Neural cell (in vitro differentiated cells): ENCODE results near the gene CCDC102A. TPM values are rescaled to one million over a fixed set of nuclear protein-coding genes. Genes with fewer than 3 reads are reported as not detected.

Source experiments
- H2AFZ ChIP-seq: fragments of 200-600, 300-800 bp; sonication (generic), shearing (Covaris generic); 2 replicates; pipeline ENCODE4 v1.6.0; 2014; ENCODE audit warnings: low read depth, mild to moderate bottlenecking, antibody characterized with exemption, low read length, moderate library complexity
- H3F3A ChIP-seq: fragments of 200-600 bp; shearing (Covaris generic); 2 replicates; pipeline ENCODE4 v1.6.1; 2016; ENCODE audit warnings: mild to moderate bottlenecking, moderate library complexity, mixed read lengths, antibody characterized with exemption, low read length; ENCODE audit not compliant: insufficient read depth, poor library complexity, severe bottlenecking
- H3K27ac ChIP-seq: fragments of 200-600, 300-800 bp; sonication (generic), shearing (Covaris generic); 2 replicates; pipeline ENCODE4 v1.5.1; 2014; ENCODE audit warnings: mild to moderate bottlenecking, low read length, moderate library complexity
- H3K27me3 ChIP-seq: fragments of 300-800, 200-600 bp; sonication (generic), shearing (Covaris generic); 2 replicates; pipeline ENCODE4 v1.6.0; 2014; ENCODE audit warnings: mild to moderate bottlenecking, low read depth, low read length, moderate library complexity; ENCODE audit not compliant: insufficient read depth
- H3K36me3 ChIP-seq: fragments of 300-800, 200-600 bp; sonication (generic), shearing (Covaris generic); 2 replicates; pipeline ENCODE4 v1.5.1; 2014; ENCODE audit warnings: mild to moderate bottlenecking, antibody characterized with exemption, low read length, moderate library complexity; ENCODE audit not compliant: insufficient read depth
- H3K4me2 ChIP-seq: fragments of 300-800, 200-600 bp; sonication (generic), shearing (Covaris generic); 2 replicates; pipeline ENCODE4 v1.6.0; 2014; ENCODE audit warnings: mild to moderate bottlenecking, low read length
- H3K4me3 ChIP-seq: fragments of 300-800, 200-600 bp; sonication (generic), shearing (Covaris generic); 2 replicates; pipeline ENCODE4 v1.5.1; 2014; ENCODE audit warnings: mild to moderate bottlenecking, low read length, moderate library complexity
- H3K79me2 ChIP-seq: fragments of 200-600 bp; shearing (Covaris generic); replicated peaks from 2 replicates; pipeline ENCODE4 v1.6.0; 2014; ENCODE audit warnings: mild to moderate bottlenecking, low read length, moderate library complexity; ENCODE audit not compliant: insufficient read depth
- H3K9ac ChIP-seq: fragments of 300-800, 200-600 bp; sonication (generic), shearing (Covaris generic); 2 replicates; pipeline ENCODE4 v1.6.1; 2016; ENCODE audit warnings: mild to moderate bottlenecking, low read length, mixed read lengths
- H3K9me2 ChIP-seq: fragments of 200-600 bp; shearing (Covaris generic); 2 replicates; pipeline ENCODE4 v1.6.1; 2016; ENCODE audit warnings: mild to moderate bottlenecking, low read length, mixed read lengths; ENCODE audit not compliant: insufficient read depth
- H3K9me3 ChIP-seq: fragments of 200-600, 300-800 bp; sonication (generic), shearing (Covaris generic); 2 replicates; pipeline ENCODE4 v1.6.1; 2016; ENCODE audit warnings: mild to moderate bottlenecking, mixed run types, low read length, moderate library complexity, mixed read lengths
- H4K20me1 ChIP-seq: fragments of 200-600 bp; shearing (Covaris generic); 2 replicates; pipeline ENCODE4 v1.6.1; 2016; ENCODE audit warnings: mild to moderate bottlenecking, mixed run types; ENCODE audit not compliant: insufficient read depth
- EZH2 ChIP-seq: fragments of 200-600, 300-800 bp; shearing (Covaris generic), sonication (generic); IDR thresholded peaks from 2 replicates; pipeline ENCODE4 v1.6.1; 2014; ENCODE audit warnings: antibody characterized with exemption, low read length, borderline replicate concordance, mild to moderate bottlenecking; ENCODE audit not compliant: insufficient read depth, poor library complexity, severe bottlenecking
- MXI1 ChIP-seq: fragments of 450-650 bp; conservative IDR thresholded peaks from 2 replicates; pipeline ENCODE4 v1.6.1; 2014; ENCODE audit warnings: antibody characterized with exemption, mild to moderate bottlenecking; ENCODE audit not compliant: poor library complexity, severe bottlenecking
- SMC3 ChIP-seq: fragments of 450-650 bp; conservative IDR thresholded peaks from 2 replicates; pipeline ENCODE4 v1.6.1; 2014; ENCODE audit warnings: antibody characterized with exemption, mild to moderate bottlenecking, moderate library complexity; ENCODE audit not compliant: poor library complexity
- TAF1 ChIP-seq: IDR thresholded peaks from 2 replicates; pipeline ENCODE4 v1.6.1; 2012; ENCODE audit warnings: low read depth
- polyA plus RNA-seq: library from polyadenylated mRNA; depleted of rRNA; stranded (reverse); fragments of >200 nt; gene quantifications from 2 replicates; pipeline ENCODE4 v1.2.3, GENCODE V29; 2014
- TF ChIP-seq, protein P1 (sequence below): IDR thresholded peaks from 2 replicates; pipeline ENCODE4 v1.6.1; 2012; ENCODE audit warnings: borderline replicate concordance
- TF ChIP-seq, protein P2 (sequence below): fragments of 450-650 bp; IDR thresholded peaks from 2 replicates; pipeline ENCODE4 v1.5.1; 2014; ENCODE audit warnings: antibody characterized with exemption, mild to moderate bottlenecking, moderate library complexity; ENCODE audit not compliant: poor library complexity, severe bottlenecking

The CCDC102A gene
- polyA plus RNA-seq, 1 donor from 2014 or later = 0.20 TPM

DNA sequence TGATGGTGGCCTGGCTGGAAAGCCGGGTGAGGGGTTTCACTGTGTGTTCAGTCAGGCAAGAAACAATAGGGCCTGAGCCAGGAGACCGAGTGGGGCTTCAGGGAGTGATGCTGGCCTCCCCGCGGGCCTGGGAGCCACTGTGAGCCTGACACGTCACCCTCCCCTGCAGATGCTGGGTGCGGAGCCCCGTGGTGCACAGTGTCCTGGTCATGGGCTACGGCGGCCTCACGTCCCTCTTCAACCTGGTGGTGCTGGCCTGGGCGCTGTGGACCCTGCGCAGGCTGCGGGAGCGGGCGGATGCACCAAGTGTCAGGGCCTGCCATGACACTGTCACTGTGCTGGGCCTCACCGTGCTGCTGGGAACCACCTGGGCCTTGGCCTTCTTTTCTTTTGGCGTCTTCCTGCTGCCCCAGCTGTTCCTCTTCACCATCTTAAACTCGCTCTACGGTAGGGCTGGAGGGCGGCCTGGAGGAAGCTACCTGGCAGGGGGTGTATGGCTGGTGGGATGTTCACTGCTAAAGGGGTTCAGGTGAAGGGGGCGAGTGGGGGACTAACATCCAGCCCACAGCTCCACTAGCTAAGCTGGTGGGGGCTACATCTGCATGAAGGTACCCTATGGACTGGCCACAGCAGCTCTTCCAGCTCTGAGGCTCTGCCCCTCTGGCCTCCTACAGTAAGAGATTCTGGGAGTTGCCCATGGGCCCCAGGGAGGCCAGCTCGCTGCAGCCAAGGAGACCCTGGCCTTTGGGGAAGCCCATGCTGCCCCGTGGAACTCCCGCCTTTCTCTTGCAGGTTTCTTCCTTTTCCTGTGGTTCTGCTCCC, 38.5 kb upstream of the CCDC102A start:
- Histone ChIP-seq H3K27ac (no peak overlapping the region), H3K9me2 (no peaks in the 10 kb centered on the region), H3K27me3 (no peaks in the 10 kb centered on the region), H3K9me3 (no peaks in the 10 kb centered on the region), H4K20me1 (no peaks in the 10 kb centered on the region), H3K4me3 (no peak overlapping the region), H3K4me2 (no peak overlapping the region), H3F3A (no peaks in the 10 kb centered on the region), H3K9ac (no peak overlapping the region), H3K36me3 (no peaks in the 10 kb centered on the region), H2AFZ (no peak overlapping the region), H3K79me2 (no peaks in the 10 kb centered on the region)
- no peak for TF ChIP-seq TAF1
- no peak for TF ChIP-seq MXI1
- TF ChIP-seq, protein P1, sequence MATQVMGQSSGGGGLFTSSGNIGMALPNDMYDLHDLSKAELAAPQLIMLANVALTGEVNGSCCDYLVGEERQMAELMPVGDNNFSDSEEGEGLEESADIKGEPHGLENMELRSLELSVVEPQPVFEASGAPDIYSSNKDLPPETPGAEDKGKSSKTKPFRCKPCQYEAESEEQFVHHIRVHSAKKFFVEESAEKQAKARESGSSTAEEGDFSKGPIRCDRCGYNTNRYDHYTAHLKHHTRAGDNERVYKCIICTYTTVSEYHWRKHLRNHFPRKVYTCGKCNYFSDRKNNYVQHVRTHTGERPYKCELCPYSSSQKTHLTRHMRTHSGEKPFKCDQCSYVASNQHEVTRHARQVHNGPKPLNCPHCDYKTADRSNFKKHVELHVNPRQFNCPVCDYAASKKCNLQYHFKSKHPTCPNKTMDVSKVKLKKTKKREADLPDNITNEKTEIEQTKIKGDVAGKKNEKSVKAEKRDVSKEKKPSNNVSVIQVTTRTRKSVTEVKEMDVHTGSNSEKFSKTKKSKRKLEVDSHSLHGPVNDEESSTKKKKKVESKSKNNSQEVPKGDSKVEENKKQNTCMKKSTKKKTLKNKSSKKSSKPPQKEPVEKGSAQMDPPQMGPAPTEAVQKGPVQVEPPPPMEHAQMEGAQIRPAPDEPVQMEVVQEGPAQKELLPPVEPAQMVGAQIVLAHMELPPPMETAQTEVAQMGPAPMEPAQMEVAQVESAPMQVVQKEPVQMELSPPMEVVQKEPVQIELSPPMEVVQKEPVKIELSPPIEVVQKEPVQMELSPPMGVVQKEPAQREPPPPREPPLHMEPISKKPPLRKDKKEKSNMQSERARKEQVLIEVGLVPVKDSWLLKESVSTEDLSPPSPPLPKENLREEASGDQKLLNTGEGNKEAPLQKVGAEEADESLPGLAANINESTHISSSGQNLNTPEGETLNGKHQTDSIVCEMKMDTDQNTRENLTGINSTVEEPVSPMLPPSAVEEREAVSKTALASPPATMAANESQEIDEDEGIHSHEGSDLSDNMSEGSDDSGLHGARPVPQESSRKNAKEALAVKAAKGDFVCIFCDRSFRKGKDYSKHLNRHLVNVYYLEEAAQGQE = no peak
- no peak for TF ChIP-seq EZH2

DNA sequence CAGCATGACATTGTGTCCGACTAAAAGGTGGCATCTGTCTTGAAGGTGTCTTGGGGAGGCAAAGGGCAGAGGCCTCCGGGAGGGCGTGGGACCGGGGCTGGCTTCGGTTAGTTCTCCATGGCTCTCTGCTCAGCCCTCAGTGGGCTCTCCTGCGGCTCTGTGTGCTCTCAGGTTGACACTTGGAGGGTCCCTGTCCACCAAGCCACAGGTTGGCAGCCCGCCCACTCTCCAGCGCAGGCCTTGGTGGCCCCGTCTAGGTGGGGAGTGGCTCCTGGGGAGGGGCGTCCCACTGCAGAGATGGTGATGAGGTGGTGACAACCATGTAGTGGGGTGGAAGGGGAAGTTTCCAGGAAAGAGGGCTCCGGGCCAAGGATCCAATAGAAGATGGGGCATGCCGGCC, 37.7 kb upstream of the CCDC102A start:
- Histone ChIP-seq H4K20me1 (no peaks in the 10 kb centered on the region), H3K27ac (no peak overlapping the region), H3F3A (no peaks in the 10 kb centered on the region), H2AFZ (no peak overlapping the region), H3K9me3 (no peaks in the 10 kb centered on the region), H3K27me3 (no peaks in the 10 kb centered on the region), H3K4me3 (no peak overlapping the region), H3K9me2 (no peaks in the 10 kb centered on the region), H3K9ac (no peak overlapping the region), H3K36me3 (no peaks in the 10 kb centered on the region), H3K79me2 (no peaks in the 10 kb centered on the region), H3K4me2 (no peak overlapping the region)
- TF ChIP-seq, protein P2, sequence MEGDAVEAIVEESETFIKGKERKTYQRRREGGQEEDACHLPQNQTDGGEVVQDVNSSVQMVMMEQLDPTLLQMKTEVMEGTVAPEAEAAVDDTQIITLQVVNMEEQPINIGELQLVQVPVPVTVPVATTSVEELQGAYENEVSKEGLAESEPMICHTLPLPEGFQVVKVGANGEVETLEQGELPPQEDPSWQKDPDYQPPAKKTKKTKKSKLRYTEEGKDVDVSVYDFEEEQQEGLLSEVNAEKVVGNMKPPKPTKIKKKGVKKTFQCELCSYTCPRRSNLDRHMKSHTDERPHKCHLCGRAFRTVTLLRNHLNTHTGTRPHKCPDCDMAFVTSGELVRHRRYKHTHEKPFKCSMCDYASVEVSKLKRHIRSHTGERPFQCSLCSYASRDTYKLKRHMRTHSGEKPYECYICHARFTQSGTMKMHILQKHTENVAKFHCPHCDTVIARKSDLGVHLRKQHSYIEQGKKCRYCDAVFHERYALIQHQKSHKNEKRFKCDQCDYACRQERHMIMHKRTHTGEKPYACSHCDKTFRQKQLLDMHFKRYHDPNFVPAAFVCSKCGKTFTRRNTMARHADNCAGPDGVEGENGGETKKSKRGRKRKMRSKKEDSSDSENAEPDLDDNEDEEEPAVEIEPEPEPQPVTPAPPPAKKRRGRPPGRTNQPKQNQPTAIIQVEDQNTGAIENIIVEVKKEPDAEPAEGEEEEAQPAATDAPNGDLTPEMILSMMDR = no peak
- TF ChIP-seq SMC3 = no peak
